Stimulated activated CD8-positive, alpha-beta memory T cell treated with anti-CD3 and anti-CD28 coated beads, Interleukin-7, amount 100 ng/mL, for 1 hour (primary cell): Measurements from ENCODE around the gene LSM7.
"Not testable (repeated sequence)": the region's sequence is repeated elsewhere in the genome, so short reads cannot be mapped to it uniquely, and the experiment has no call there.

Experiments
- DNase-seq, 2 donors: peaks; one replicate each; pipeline ENCODE4 v3.0.0-alpha.2; 2020; ENCODE audit warnings: low read depth in 2 of 2

LSM7 gene

GRCh38 chr19:2355168-2356035, 27.0 kb upstream of the LSM7 start:
- DNase-seq: no peak

GRCh38 chr19:2354670-2355069, 26.3 kb upstream of the LSM7 start:
- no peak for DNase-seq

GRCh38 chr19:2353887-2354592, 25.7 kb upstream of the LSM7 start:
- DNase-seq: no peak

- no peak for DNase-seq
Observed at GRCh38 chr19:2353159-2353886, 24.9 kb upstream of the LSM7 start.

GRCh38 chr19:2352121-2352520, 23.7 kb upstream of the LSM7 start:
- DNase-seq: no peak

- no peak for DNase-seq
Observed at GRCh38 chr19:2351591-2351990, 23.2 kb upstream of the LSM7 start.

GRCh38 chr19:2350656-2351055, 22.3 kb upstream of the LSM7 start:
- no peak for DNase-seq

GRCh38 chr19:2349818-2350217, 21.4 kb upstream of the LSM7 start:
- DNase-seq: not testable (repeated sequence)

- DNase-seq: no peak
Observed at GRCh38 chr19:2345794-2346663, 17.6 kb upstream of the LSM7 start.

- no peak for DNase-seq
Observed at GRCh38 chr19:2345076-2345475, 16.7 kb upstream of the LSM7 start.

GRCh38 chr19:2344381-2344870, 16.0 kb upstream of the LSM7 start:
- DNase-seq: no peak

- DNase-seq: no peak
Observed at GRCh38 chr19:2343289-2343982, 15.1 kb upstream of the LSM7 start.

GRCh38 chr19:2342656-2343288, 14.4 kb upstream of the LSM7 start:
- DNase-seq: no peak

- DNase-seq: no peak
Observed at GRCh38 chr19:2341982-2342381, 13.6 kb upstream of the LSM7 start.

GRCh38 chr19:2341244-2341751, 12.9 kb upstream of the LSM7 start:
- no peak for DNase-seq

- DNase-seq: no peak
Observed at GRCh38 chr19:2340496-2341243, 12.3 kb upstream of the LSM7 start.

GRCh38 chr19:2339644-2340310, 11.4 kb upstream of the LSM7 start:
- DNase-seq: no peak

- DNase-seq: no peak
Observed at GRCh38 chr19:2338751-2339643, 10.6 kb upstream of the LSM7 start.
